ENCODE data around the gene SLC6A5. TPM values are rescaled to one million over a fixed set of nuclear protein-coding genes. Genes with fewer than 3 reads are reported as not detected.
A peak's percentile ranks its signal among the peaks of the same experiment; 100 is the strongest.

Gene SLC6A5
- total and polyA plus RNA-seq, 2 donors from 2014 or later, result not detected

DNA sequence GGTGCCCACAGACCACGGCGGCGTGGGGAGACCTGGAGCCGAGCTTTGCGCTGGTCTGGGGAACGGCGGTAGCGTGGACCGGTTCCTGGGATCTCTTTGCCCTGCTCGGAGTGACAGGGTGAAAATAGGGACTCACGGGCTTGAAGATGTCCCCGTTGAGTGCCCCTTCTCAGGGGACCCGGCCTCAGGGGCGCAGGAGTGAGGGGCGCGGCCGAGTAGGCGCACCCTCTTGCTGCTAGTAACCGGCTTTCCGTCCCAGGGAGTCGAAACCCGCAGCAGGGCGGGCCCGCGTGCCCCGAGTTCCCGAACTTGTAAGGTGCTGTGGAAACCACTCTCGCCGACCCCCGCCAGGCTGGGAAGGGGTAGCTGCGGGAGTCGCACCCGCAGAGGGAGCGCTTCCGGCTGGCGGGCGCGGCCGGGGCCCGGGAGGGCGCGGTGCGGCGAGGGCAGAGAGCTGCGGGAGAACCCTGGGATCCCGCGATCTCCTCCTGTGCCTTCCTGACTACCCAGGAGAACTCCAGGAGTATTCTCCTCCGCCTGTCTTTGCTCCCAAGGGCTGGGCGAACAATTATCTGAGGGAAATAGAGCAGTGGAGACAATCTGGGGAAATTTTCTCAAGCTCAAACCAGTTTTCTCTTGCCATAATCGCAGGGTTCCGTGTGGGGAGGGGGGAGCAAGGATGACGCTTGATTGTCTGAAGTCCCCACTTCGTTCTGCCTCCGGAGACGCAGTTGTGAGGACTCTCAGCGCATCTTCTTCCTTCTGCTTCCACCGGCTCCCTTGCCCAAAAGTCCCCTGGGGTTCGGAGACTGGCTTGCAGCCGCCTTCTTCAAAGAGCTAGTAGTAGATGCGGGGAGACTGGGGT lies 70.6 kb downstream of the SLC6A5 start:
- Histone ChIP-seq H3K27me3 (ENCODE audit: control insufficient read depth, insufficient read depth, low read length) (peaks cover 23% of the 10 kb centered on the region), H3K9me3 (ENCODE audit: control insufficient read depth in 2 of 3, insufficient read depth in 1 of 3, low read length in 3 of 3) (no peaks in the 10 kb centered on the region), H3K27ac (ENCODE audit: low read depth in 2 of 2, low read length in 2 of 2) (no peak overlapping the region), H3K36me3 (ENCODE audit: control insufficient read depth in 2 of 3, insufficient read depth in 3 of 3, low read length in 3 of 3) (no peaks in the 10 kb centered on the region), H3K4me3 (ENCODE audit: low read length in 3 of 3) (peak overlapping the region; percentile 20 to 62 (median 61)), H3K9ac (ENCODE audit: low read length in 3 of 3) (peak overlapping the region in 1 of 3 donors; percentile 53), H3K4me1 (ENCODE audit: control insufficient read depth in 2 of 3, insufficient read depth in 2 of 3, low read depth in 1 of 3, low read length in 3 of 3) (peaks cover 0 to 6% (median 0%) of the 10 kb centered on the region in 3 donors)
- peak in 4 of 5 donors; percentile 18 to 70 (median 39) for DNase-seq
- TF ChIP-seq, protein P1, sequence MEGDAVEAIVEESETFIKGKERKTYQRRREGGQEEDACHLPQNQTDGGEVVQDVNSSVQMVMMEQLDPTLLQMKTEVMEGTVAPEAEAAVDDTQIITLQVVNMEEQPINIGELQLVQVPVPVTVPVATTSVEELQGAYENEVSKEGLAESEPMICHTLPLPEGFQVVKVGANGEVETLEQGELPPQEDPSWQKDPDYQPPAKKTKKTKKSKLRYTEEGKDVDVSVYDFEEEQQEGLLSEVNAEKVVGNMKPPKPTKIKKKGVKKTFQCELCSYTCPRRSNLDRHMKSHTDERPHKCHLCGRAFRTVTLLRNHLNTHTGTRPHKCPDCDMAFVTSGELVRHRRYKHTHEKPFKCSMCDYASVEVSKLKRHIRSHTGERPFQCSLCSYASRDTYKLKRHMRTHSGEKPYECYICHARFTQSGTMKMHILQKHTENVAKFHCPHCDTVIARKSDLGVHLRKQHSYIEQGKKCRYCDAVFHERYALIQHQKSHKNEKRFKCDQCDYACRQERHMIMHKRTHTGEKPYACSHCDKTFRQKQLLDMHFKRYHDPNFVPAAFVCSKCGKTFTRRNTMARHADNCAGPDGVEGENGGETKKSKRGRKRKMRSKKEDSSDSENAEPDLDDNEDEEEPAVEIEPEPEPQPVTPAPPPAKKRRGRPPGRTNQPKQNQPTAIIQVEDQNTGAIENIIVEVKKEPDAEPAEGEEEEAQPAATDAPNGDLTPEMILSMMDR (IDR thresholded peaks at IDR 0.05; ENCODE audit: borderline replicate concordance, extremely low read depth, insufficient read depth), result no peak
- FAIRE-seq, result no peak
- intact Hi-C loops (cut with DNase I), result no loop called here

GRCh38 chr11:20670932-20671403 lies 71.6 kb downstream of the SLC6A5 start:
- FAIRE-seq, result no peak
- intact Hi-C loops (cut with DNase I), result no loop called here

GRCh38 chr11:20671856-20672546 lies 72.6 kb downstream of the SLC6A5 start:
- H3K4me3 ChIP-seq (ENCODE audit: low read length in 3 of 3), result peak overlapping the region in 1 of 3 donors; percentile 33
- peak in 4 of 5 donors; percentile 38 to 73 (median 58) for DNase-seq
- H3K27me3 ChIP-seq (ENCODE audit: control insufficient read depth, insufficient read depth, low read length), result peaks cover 22% of the 10 kb centered on the region
- no peak for FAIRE-seq
- H3K4me1 ChIP-seq (ENCODE audit: control insufficient read depth in 2 of 3, insufficient read depth in 2 of 3, low read depth in 1 of 3, low read length in 3 of 3), result peaks cover 0 to 6% (median 0%) of the 10 kb centered on the region in 3 donors
- intact Hi-C loops (cut with DNase I), result no loop called here
- no peaks in the 10 kb centered on the region for H3K9me3 ChIP-seq (ENCODE audit: control insufficient read depth in 2 of 3, insufficient read depth in 1 of 3, low read length in 3 of 3)
- H3K9ac ChIP-seq (ENCODE audit: low read length in 3 of 3), result no peak overlapping the region
- TF ChIP-seq, protein P1 (IDR thresholded peaks at IDR 0.05; ENCODE audit: borderline replicate concordance, extremely low read depth, insufficient read depth), result peak; percentile 15
- H3K36me3 ChIP-seq (ENCODE audit: control insufficient read depth in 2 of 3, insufficient read depth in 3 of 3, low read length in 3 of 3), result no peaks in the 10 kb centered on the region
- H3K27ac ChIP-seq (ENCODE audit: low read depth in 2 of 2, low read length in 2 of 2), result no peak overlapping the region

More at GRCh38 chr11:20670932-20671403, 71.6 kb downstream of the SLC6A5 start:
- H3K36me3 ChIP-seq (ENCODE audit: control insufficient read depth in 2 of 3, insufficient read depth in 3 of 3, low read length in 3 of 3), result no peaks in the 10 kb centered on the region
- H3K9ac ChIP-seq (ENCODE audit: low read length in 3 of 3), result peak overlapping the region in 1 of 3 donors; percentile 53
- peaks cover 23% of the 10 kb centered on the region for H3K27me3 ChIP-seq (ENCODE audit: control insufficient read depth, insufficient read depth, low read length)
- H3K9me3 ChIP-seq (ENCODE audit: control insufficient read depth in 2 of 3, insufficient read depth in 1 of 3, low read length in 3 of 3), result no peaks in the 10 kb centered on the region
- TF ChIP-seq, protein P1 (IDR thresholded peaks at IDR 0.05; ENCODE audit: borderline replicate concordance, extremely low read depth, insufficient read depth), result no peak
- peaks cover 0 to 6% (median 0%) of the 10 kb centered on the region in 3 donors for H3K4me1 ChIP-seq (ENCODE audit: control insufficient read depth in 2 of 3, insufficient read depth in 2 of 3, low read depth in 1 of 3, low read length in 3 of 3)
- H3K27ac ChIP-seq (ENCODE audit: low read depth in 2 of 2, low read length in 2 of 2), result no peak overlapping the region
- peak overlapping the region in 2 of 3 donors; percentile 22 to 62 for H3K4me3 ChIP-seq (ENCODE audit: low read length in 3 of 3)
- DNase-seq, result peak in 3 of 5 donors; percentile 4 to 45 (median 10)

Data from kidney (tissue), 14 donors.